K562 treated with DMSO at 1 percent for 48 hours (cell line): ENCODE data around the gene PCDHGB6. TPM values are rescaled to one million over a fixed set of nuclear protein-coding genes. Genes with fewer than 3 reads are reported as not detected.

ENCODE experiments used
- total RNA-seq: library from RNA; unstranded; fragments of 300-600 nt; gene quantifications from 2 replicates; pipeline ENCODE4 v1.2.3, GENCODE V29; 2022; ENCODE audit warnings: low replicate concordance; ENCODE audit errors: extremely low read depth

PCDHGB6 gene
- total RNA-seq, 1 experiment from 2014 or later = not detected

Other genes with a start within 250 kb of the PCDHGB6 start
- not detected in 2 replicates for gene PCDHB7, start 235.4 kb upstream of the PCDHGB6 start, total RNA-seq
- not detected in 2 replicates for gene PCDHB8, start 230.2 kb upstream of the PCDHGB6 start, total RNA-seq
- gene PCDHB16, start 225.6 kb upstream of the PCDHGB6 start, total RNA-seq = not detected in 2 replicates
- gene PCDHB9, start 220.9 kb upstream of the PCDHGB6 start, total RNA-seq = not detected in 2 replicates
- gene PCDHB10, start 215.7 kb upstream of the PCDHGB6 start, total RNA-seq = not detected in 2 replicates
- gene PCDHB11, start 208.4 kb upstream of the PCDHGB6 start, total RNA-seq = not detected in 2 replicates
- not detected in 2 replicates for gene PCDHB12, start 199.3 kb upstream of the PCDHGB6 start, total RNA-seq
- gene PCDHB13, start 194.1 kb upstream of the PCDHGB6 start, total RNA-seq = not detected in 2 replicates
- not detected in 2 replicates for gene PCDHB14, start 184.7 kb upstream of the PCDHGB6 start, total RNA-seq
- not detected in 2 replicates for gene PCDHB15, start 162.6 kb upstream of the PCDHGB6 start, total RNA-seq
- not detected in 2 replicates for gene SLC25A2, start 104.0 kb upstream of the PCDHGB6 start, total RNA-seq
- gene TAF7, start 87.2 kb upstream of the PCDHGB6 start, total RNA-seq = not detected in 2 replicates
- not detected in 2 replicates for gene PCDHGA1, start 77.5 kb upstream of the PCDHGB6 start, total RNA-seq
- not detected in 2 replicates for gene PCDHGA2, start 69.3 kb upstream of the PCDHGB6 start, total RNA-seq
- not detected in 2 replicates for gene PCDHGA3, start 64.2 kb upstream of the PCDHGB6 start, total RNA-seq
- gene PCDHGB1, start 57.9 kb upstream of the PCDHGB6 start, total RNA-seq = not detected in 2 replicates
- not detected in 2 replicates for gene PCDHGA4, start 53.0 kb upstream of the PCDHGB6 start, total RNA-seq
- not detected in 2 replicates for gene PCDHGB2, start 48.0 kb upstream of the PCDHGB6 start, total RNA-seq
- not detected in 2 replicates for gene PCDHGA5, start 43.9 kb upstream of the PCDHGB6 start, total RNA-seq
- not detected in 2 replicates for gene PCDHGB3, start 37.8 kb upstream of the PCDHGB6 start, total RNA-seq
- not detected in 2 replicates for gene PCDHGA6, start 34.1 kb upstream of the PCDHGB6 start, total RNA-seq
- gene PCDHGA7, start 25.3 kb upstream of the PCDHGB6 start, total RNA-seq = not detected in 2 replicates
- not detected in 2 replicates for gene PCDHGB4, start 20.3 kb upstream of the PCDHGB6 start, total RNA-seq
- gene PCDHGA8, start 15.4 kb upstream of the PCDHGB6 start, total RNA-seq = not detected in 2 replicates
- not detected in 2 replicates for gene PCDHGB5, start 10.1 kb upstream of the PCDHGB6 start, total RNA-seq
- gene PCDHGA9, start 5.2 kb upstream of the PCDHGB6 start, total RNA-seq = not detected in 2 replicates
- not detected in 2 replicates for gene PCDHGA10, start 5.0 kb downstream of the PCDHGB6 start, total RNA-seq
- gene PCDHGB7, start 9.7 kb downstream of the PCDHGB6 start, total RNA-seq = not detected in 2 replicates
- not detected in 2 replicates for gene PCDHGA11, start 13.0 kb downstream of the PCDHGB6 start, total RNA-seq
- gene PCDHGA12, start 22.5 kb downstream of the PCDHGB6 start, total RNA-seq = not detected in 2 replicates
- gene PCDHGC3, start 67.9 kb downstream of the PCDHGB6 start, total RNA-seq = not detected in 2 replicates
- not detected in 2 replicates for gene PCDHGC4, start 77.0 kb downstream of the PCDHGB6 start, total RNA-seq
- gene PCDHGC5, start 81.1 kb downstream of the PCDHGB6 start, total RNA-seq = not detected in 2 replicates
- gene DIAPH1, start 211.0 kb downstream of the PCDHGB6 start, total RNA-seq = 287 TPM in 1 of 2 replicates, not detected in the other
- gene HDAC3, start 228.8 kb downstream of the PCDHGB6 start, total RNA-seq = not detected in 2 replicates
- gene RELL2, start 229.0 kb downstream of the PCDHGB6 start, total RNA-seq = not detected in 2 replicates
- gene FCHSD1, start 243.4 kb downstream of the PCDHGB6 start, total RNA-seq = not detected in 2 replicates